HG02981 (cell line): ENCODE measurements around the gene BIRC6.
"Not testable (repeated sequence)": the region's sequence is repeated elsewhere in the genome, so short reads cannot be mapped to it uniquely, and the experiment has no call there.

Experiments
- ATAC-seq: cut with Tn5 transposase; IDR thresholded peaks from one replicate; pipeline ENCODE4 v1.9.1; 2021; ENCODE audit warnings: mild to moderate bottlenecking, moderate library complexity; ENCODE audit not compliant: unreplicated experiment

BIRC6 gene

GRCh38 chr2:32502941-32503340, 146.1 kb downstream of the BIRC6 start:
- ATAC-seq: no peak

GRCh38 chr2:32504877-32505478, 148.2 kb downstream of the BIRC6 start:
- ATAC-seq: no peak

GRCh38 chr2:32506446-32506845, 149.6 kb downstream of the BIRC6 start:
- no peak for ATAC-seq

- no peak for ATAC-seq
Observed at GRCh38 chr2:32514946-32515345, 158.1 kb downstream of the BIRC6 start.

- no peak for ATAC-seq
Observed at GRCh38 chr2:32516567-32516966, 159.7 kb downstream of the BIRC6 start.

- ATAC-seq: no peak
Observed at GRCh38 chr2:32522770-32523169, 165.9 kb downstream of the BIRC6 start.

GRCh38 chr2:32523686-32524085, 166.9 kb downstream of the BIRC6 start:
- no peak for ATAC-seq

- ATAC-seq: no peak
Observed at GRCh38 chr2:32532341-32532740, 175.5 kb downstream of the BIRC6 start.

GRCh38 chr2:32532961-32533360, 176.1 kb downstream of the BIRC6 start:
- no peak for ATAC-seq

GRCh38 chr2:32534831-32535230, 178.0 kb downstream of the BIRC6 start:
- ATAC-seq: no peak

- no peak for ATAC-seq
Observed at GRCh38 chr2:32538735-32539134, 181.9 kb downstream of the BIRC6 start.

- not testable (repeated sequence) for ATAC-seq
Observed at GRCh38 chr2:32552483-32552882, 195.7 kb downstream of the BIRC6 start.

GRCh38 chr2:32553829-32554432, 197.1 kb downstream of the BIRC6 start:
- peak; percentile 92 for ATAC-seq

- ATAC-seq: no peak
Observed at GRCh38 chr2:32558492-32558891, 201.7 kb downstream of the BIRC6 start.

- ATAC-seq: no peak
Observed at GRCh38 chr2:32559136-32559535, 202.3 kb downstream of the BIRC6 start.

- ATAC-seq: no peak
Observed at GRCh38 chr2:32562906-32563305, 206.1 kb downstream of the BIRC6 start.

GRCh38 chr2:32564417-32565035, 207.7 kb downstream of the BIRC6 start:
- no peak for ATAC-seq

GRCh38 chr2:32565902-32566301, 209.1 kb downstream of the BIRC6 start:
- no peak for ATAC-seq

GRCh38 chr2:32572030-32572429, 215.2 kb downstream of the BIRC6 start:
- ATAC-seq: no peak

- no peak for ATAC-seq
Observed at GRCh38 chr2:32572737-32573136, 215.9 kb downstream of the BIRC6 start.

GRCh38 chr2:32591669-32592463, 235.0 kb downstream of the BIRC6 start:
- ATAC-seq: peak; percentile 82

GRCh38 chr2:32594573-32594972, 237.8 kb downstream of the BIRC6 start:
- ATAC-seq: no peak
